ENCODE data around the gene DLX2. TPM values are rescaled to one million over a fixed set of nuclear protein-coding genes. Genes with fewer than 3 reads are reported as not detected.
A peak's percentile ranks its signal among the peaks of the same experiment; 100 is the strongest.

The DLX2 gene
- total and polyA plus RNA-seq, 2 of the 13 experiments (the other 11 are each of a cell fraction or from before 2014, with no cell fraction given): 0.07 to 0.15 TPM

- no peak for TF ChIP-seq ATF3 (CRISPR knock-in tag; IDR thresholded peaks at IDR 0.05)
- TF ChIP-seq, protein P1, sequence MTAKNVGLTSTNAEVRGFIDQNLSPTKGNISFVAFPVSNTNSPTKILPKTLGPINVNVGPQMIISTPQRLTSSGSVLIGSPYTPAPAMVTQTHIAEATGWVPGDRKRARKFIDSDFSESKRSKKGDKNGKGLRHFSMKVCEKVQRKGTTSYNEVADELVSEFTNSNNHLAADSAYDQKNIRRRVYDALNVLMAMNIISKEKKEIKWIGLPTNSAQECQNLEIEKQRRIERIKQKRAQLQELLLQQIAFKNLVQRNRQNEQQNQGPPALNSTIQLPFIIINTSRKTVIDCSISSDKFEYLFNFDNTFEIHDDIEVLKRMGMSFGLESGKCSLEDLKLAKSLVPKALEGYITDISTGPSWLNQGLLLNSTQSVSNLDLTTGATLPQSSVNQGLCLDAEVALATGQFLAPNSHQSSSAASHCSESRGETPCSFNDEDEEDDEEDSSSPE (CRISPR knock-in tag; IDR thresholded peaks at IDR 0.05): no peak
- no peak for TF ChIP-seq MLXIP (CRISPR knock-in tag; IDR thresholded peaks at IDR 0.05; ENCODE audit: borderline replicate concordance)
- TF ChIP-seq ZNF589 (CRISPR knock-in tag; conservative IDR thresholded peaks at IDR 0.05): no peak
- TF ChIP-seq NR2F6 (IDR thresholded peaks at IDR 0.05): no peak
- peak; percentile 38; the same call in 1 of the 2 replicates for TF ChIP-seq NR2F6 (CRISPR knock-in tag; IDR thresholded peaks at IDR 0.05)
- no peak for TF ChIP-seq ZSCAN31 (CRISPR knock-in tag; IDR thresholded peaks at IDR 0.05; ENCODE audit: low read depth)
- TF ChIP-seq CHD2 (IDR thresholded peaks at IDR 0.05; ENCODE audit: low read depth, low read length): 0 out of 2 replicates have a peak, but pooled peaks have one; percentile 22
- TF ChIP-seq, protein P2, sequence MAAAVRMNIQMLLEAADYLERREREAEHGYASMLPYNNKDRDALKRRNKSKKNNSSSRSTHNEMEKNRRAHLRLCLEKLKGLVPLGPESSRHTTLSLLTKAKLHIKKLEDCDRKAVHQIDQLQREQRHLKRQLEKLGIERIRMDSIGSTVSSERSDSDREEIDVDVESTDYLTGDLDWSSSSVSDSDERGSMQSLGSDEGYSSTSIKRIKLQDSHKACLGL (CRISPR knock-in tag; IDR thresholded peaks at IDR 0.05): no peak
- TF ChIP-seq, protein P3, sequence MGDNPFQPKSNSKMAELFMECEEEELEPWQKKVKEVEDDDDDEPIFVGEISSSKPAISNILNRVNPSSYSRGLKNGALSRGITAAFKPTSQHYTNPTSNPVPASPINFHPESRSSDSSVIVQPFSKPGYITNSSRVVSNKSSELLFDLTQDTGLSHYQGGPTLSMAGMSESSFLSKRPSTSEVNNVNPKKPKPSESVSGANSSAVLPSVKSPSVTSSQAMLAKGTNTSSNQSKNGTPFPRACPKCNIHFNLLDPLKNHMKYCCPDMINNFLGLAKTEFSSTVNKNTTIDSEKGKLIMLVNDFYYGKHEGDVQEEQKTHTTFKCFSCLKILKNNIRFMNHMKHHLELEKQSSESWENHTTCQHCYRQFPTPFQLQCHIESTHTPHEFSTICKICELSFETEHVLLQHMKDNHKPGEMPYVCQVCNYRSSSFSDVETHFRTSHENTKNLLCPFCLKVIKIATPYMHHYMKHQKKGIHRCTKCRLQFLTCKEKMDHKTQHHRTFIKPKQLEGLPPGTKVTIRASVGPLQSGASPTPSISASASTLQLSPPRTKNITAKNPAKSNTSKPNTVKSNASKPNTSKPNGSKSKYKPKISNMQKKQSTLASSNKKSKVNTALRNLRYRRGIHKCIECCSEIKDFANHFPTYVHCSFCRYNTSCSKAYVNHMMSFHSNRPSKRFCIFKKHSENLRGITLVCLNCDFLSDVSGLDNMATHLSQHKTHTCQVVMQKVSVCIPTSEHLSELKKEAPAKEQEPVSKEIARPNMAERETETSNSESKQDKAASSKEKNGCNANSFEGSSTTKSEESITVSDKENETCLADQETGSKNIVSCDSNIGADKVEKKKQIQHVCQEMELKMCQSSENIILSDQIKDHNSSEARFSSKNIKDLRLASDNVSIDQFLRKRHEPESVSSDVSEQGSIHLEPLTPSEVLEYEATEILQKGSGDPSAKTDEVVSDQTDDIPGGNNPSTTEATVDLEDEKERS (CRISPR knock-in tag; IDR thresholded peaks at IDR 0.05): no peak
- TF ChIP-seq GMEB2 (CRISPR knock-in tag; IDR thresholded peaks at IDR 0.05; ENCODE audit: low read depth): no peak
- TF ChIP-seq HOXA3 (CRISPR knock-in tag; IDR thresholded peaks at IDR 0.05): peak; percentile 70
- TF ChIP-seq SNAPC2 (CRISPR knock-in tag; IDR thresholded peaks at IDR 0.05): no peak
- TF ChIP-seq SMAD9 (CRISPR knock-in tag; IDR thresholded peaks at IDR 0.05): no peak
- TF ChIP-seq ATRX (CRISPR knock-in tag; IDR thresholded peaks at IDR 0.05; ENCODE audit: borderline replicate concordance): no peak
- peak; percentile 63 for TF ChIP-seq FOSL2 (CRISPR knock-in tag; IDR thresholded peaks at IDR 0.05)
- peak; percentile 93 for TF ChIP-seq ESRRA (CRISPR knock-in tag; IDR thresholded peaks at IDR 0.05; ENCODE audit: low read depth)
- TF ChIP-seq GATAD2A (CRISPR knock-in tag; IDR thresholded peaks at IDR 0.05): peak; percentile 76
- TF ChIP-seq ISX (CRISPR knock-in tag; conservative IDR thresholded peaks at IDR 0.05): no peak
- TF ChIP-seq TSC22D2 (CRISPR knock-in tag; IDR thresholded peaks at IDR 0.05; ENCODE audit: borderline replicate concordance): peak; percentile 83; the same call in 1 of the 2 replicates
- TF ChIP-seq THYN1 (CRISPR knock-in tag; IDR thresholded peaks at IDR 0.05; ENCODE audit: borderline replicate concordance, low read depth): no peak
These were observed 972 bp upstream of the DLX2 start (continued) for GRCh38 chr2:172103471-172104272.
